Epithelial cell of proximal tubule (primary cell): ENCODE data around the gene ICA1L. TPM values are rescaled to one million over a fixed set of nuclear protein-coding genes. Genes with fewer than 3 reads are reported as not detected.
"Not testable (repeated sequence)": the region's sequence is repeated elsewhere in the genome, so short reads cannot be mapped to it uniquely, and the experiment has no call there.

Experiments
- DNase-seq: peaks from one replicate; pipeline ENCODE4 v3.0.0-alpha.2; 2011; ENCODE audit warnings: low read depth
- H3K4me3 ChIP-seq: 2 replicates; pipeline ENCODE4 v1.5.1; 2011; ENCODE audit warnings: low read depth, mild to moderate bottlenecking, low read length
- CTCF ChIP-seq: conservative IDR thresholded peaks from 2 replicates; pipeline ENCODE4 v1.5.1; 2012; ENCODE audit warnings: low read depth, mild to moderate bottlenecking, low read length
- total RNA-seq: library from RNA; depleted of rRNA; stranded (reverse); fragments of >200 nt; gene quantifications from 2 replicates; pipeline ENCODE4 v1.2.3, GENCODE V29; 2015

ICA1L gene
- 1.7 and 3.3 TPM in 2 replicates for total RNA-seq

- peak within 1 kb of the TSS; percentile 86 for H3K4me3 ChIP-seq
- no peak for TF ChIP-seq CTCF
- DNase-seq, result no peak
Measured at GRCh38 chr2:202871300-202872141, at the start of gene ICA1L. ICA1L (minus strand) TSS chr2:202871766; CDS start chr2:202829009, 42,757 bp downstream.

- no peak for DNase-seq
- H3K4me3 ChIP-seq, result no peak overlapping the region
- no peak for TF ChIP-seq CTCF
Measured at GRCh38 chr2:202918860-202919259, 47.3 kb upstream of the ICA1L start.

GRCh38 chr2:202912342-202913201 lies 41.0 kb upstream of the ICA1L start:
- not testable (repeated sequence) for DNase-seq
- peak overlapping the region; percentile 92 for H3K4me3 ChIP-seq

GRCh38 chr2:202911512-202912341 lies 40.2 kb upstream of the ICA1L start, which contains the start of the genes CARF and WDR12:
CARF (plus strand) TSS chr2:202912275; CDS start chr2:202941903, 29,628 bp downstream.
WDR12 (minus strand) TSS chr2:202911673; CDS start chr2:202911476, 197 bp downstream.
- peak within 1 kb of the TSS; percentile 92 for H3K4me3 ChIP-seq
- TF ChIP-seq CTCF, result no peak
- peak; percentile 82 for DNase-seq

- no peak for TF ChIP-seq CTCF
Measured at GRCh38 chr2:202911203-202911511, 39.6 kb upstream of the ICA1L start.

GRCh38 chr2:202910698-202911097 lies 39.1 kb upstream of the ICA1L start:
- peak overlapping the region; percentile 92 for H3K4me3 ChIP-seq
- TF ChIP-seq CTCF, result no peak
- no peak for DNase-seq

More at GRCh38 chr2:202911203-202911511, 39.6 kb upstream of the ICA1L start:
- peak overlapping the region; percentile 92 for H3K4me3 ChIP-seq
- DNase-seq, result no peak

- DNase-seq, result not testable (repeated sequence)
- H3K4me3 ChIP-seq, result peak overlapping the region; percentile 92
Measured at GRCh38 chr2:202910250-202910649, 38.7 kb upstream of the ICA1L start.
